GM18873 (cell line): ENCODE data around the gene HPD.
A peak's percentile ranks its signal among the peaks of the same experiment; 100 is the strongest.

Experiments
- ATAC-seq: cut with Tn5 transposase; IDR thresholded peaks from one replicate; pipeline ENCODE4 v1.9.1; 2021; ENCODE audit warnings: mild to moderate bottlenecking, moderate library complexity, moderate number of reproducible peaks; ENCODE audit not compliant: unreplicated experiment, low FRiP score

The HPD gene

DNA sequence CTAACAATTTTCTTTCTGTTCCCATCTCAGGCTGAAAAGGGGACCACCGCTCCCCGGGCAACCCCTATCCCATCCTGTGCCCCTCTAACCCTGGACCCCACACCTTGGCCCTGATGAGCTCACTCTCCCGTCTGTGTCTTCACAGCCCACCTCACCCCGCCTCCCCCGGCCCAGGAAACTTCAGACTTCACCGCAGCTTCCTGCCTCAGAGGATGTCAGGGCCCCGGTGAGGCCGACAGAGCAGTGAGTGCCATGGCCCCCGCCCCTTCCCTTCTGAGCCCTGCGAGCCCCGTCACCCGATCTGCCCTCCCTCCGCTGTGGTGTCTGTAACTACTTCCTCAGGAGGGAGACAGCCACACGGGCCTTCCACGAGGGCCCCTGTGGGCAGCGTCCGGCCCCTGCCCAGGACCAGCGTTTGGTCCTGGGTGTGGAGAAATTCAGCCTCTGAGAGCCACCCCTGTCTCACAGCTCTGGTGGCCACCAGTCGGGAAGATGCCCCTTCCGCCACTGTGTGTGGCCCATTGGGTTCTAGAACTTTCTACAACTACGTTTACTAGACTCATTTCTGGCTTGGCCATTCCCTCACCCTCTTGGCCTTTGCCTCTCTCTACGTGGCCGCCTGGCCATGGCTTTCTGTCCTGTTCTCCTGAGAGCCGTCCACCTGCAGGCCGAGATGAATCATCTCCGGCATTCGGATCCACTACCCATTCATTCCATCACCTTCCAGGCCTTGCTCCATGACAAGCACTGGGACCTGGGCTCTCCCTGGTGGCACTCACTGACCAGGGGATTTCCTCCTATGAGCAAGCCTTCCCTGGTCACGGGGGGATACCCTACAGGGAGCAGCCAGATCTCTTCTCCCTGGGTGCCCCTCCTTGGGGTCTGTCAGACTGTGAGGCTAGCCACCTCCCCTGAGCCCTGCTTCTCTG is 68.6 kb downstream of the HPD start:
- peak; percentile 27 for ATAC-seq
